ENCODE data around the gene RORB.

- no peak for TF ChIP-seq CTCF (IDR thresholded peaks at IDR 0.05)
- TF ChIP-seq POLR2A (IDR thresholded peaks at IDR 0.05), result no peak
These were observed 58.4 kb downstream of the RORB start for GRCh38 chr9:74555565-74555964.

Measured in body of pancreas (tissue), 4 donors.